Measurements from ENCODE around the gene ACOT11.
"Not testable (repeated sequence)": the region's sequence is repeated elsewhere in the genome, so short reads cannot be mapped to it uniquely, and the experiment has no call there.

The ACOT11 gene

DNA sequence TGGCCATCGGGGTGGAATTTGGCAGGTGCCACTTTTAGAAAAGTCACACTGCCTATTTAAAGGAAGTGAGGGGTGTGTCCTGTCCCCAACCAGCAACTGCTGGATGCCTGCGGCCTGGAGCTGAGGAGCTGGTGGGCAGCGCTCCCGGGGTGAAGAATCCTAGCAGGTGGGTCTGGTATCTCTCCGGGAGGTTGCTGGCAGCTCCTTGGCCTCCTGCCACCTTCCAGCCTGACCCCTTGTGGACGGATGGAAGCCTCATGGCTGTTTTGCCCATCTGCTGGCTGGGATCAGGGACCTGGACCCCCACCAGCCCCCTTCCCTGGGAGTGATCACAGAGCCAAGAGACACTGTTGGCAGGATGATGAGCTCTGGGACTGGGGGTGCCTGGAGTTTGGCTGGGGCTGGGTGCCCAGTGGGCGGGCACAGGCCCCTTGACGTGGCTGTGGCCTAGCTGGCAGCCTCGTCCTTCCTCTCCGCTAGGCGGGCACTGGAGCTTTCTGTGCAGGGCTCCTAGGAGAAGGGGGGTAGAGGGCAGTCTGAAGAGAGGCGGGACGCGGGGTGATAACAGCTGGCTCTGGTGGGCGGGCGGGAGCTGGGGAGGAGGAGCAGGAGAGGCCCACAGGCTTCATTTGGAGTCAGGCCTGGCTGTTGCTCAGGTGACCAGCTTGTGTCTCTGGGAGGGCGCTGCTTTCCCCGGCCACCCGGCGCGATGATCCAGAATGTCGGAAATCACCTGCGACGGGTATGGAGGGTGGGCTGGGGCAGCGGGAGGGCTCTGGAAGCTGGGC is at the start of gene ACOT11:
Gene ACOT11, plus strand, starts transcription at position 628 of the 788 bp plus-strand sequence. Its CDS starts 82 bp downstream, at position 710.
- DNase-seq: peak; percentile 96

DNA sequence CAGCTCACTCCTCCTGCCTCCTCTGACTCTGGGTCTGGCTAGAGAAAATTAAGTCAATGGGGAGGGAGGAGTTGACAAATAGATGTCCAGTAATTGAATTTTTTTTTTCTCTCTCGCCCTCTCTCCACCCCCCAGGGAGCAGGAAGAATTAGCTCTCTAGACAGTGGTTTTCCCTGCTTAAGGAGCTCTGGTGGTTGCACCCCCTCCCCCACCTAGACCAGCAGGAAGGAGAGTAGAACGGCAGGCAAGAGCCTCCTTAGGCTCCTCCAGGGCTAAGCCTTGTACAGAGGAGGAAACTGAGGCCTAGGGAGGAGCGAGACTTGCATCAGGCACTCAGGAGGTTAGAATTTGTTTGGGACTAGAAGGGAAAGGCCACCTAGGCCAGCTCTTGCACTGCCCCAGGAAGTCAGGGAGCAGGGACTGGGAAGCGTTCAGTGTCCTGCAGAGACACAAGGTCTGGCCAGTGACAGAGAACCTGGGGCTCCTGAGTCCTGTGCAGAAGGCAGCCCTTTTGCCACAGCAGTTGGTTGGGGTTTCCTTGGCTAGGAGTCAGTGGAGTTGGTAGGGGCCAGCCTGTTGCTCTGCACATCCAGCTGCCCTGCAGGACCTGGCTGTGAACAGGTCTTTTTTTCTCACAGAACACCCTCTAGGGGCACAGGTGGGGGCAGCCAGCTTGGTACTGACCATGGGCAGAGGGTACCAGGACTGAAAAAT is 49.5 kb upstream of the ACOT11 start:
- DNase-seq: no peak

DNA sequence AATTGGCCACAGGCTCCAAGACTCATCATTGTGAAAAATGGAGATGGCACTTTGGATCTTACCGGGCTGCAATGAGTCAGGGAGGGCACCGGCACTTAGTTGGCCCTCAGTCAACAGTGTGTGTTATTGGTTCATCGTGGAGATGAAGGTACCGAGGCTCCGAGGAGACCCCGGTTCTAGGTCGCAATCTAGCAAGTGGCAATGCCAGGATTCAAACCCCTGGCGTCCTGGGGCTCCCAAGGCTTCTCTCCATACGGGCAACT is 49.0 kb upstream of the ACOT11 start:
- DNase-seq: no peak

DNA sequence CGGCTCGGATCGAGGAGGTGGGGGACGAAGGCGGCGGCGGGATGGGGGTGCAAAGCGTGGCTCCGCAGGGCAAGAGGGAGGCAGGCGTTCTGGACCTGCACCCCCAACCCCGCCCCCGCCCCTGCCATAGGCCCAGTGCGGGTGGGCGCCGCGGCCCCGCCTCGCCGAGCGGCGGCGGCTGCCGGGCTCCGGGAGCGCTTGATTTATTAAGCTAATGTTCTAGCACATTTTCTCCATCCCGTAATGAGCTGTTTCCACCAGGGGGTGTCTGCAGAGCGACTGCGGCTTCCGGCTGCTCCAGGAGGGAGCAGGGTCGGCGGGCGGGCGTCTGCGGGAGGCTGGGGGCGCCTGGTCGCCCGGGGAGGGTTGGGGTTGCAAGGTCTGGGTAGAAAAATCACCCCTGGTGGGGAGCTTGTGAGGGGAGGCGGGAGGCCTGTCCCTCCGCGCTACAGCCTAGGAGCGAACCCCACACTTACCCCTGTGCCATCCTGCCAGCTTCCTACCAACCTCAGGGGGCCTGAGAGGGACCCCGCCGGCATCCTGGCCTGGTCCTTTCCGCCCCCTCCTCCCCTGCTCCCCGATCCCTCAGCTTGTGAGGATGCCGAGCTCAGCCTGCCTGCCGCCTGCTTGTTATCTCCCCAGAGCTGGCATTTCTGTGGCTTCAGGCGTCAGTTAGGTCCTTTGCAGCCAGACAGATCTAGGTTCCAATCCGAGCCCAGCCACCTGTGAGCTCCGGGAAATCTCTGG is 48.5 kb upstream of the ACOT11 start:
- peak; percentile 72 for DNase-seq

DNA sequence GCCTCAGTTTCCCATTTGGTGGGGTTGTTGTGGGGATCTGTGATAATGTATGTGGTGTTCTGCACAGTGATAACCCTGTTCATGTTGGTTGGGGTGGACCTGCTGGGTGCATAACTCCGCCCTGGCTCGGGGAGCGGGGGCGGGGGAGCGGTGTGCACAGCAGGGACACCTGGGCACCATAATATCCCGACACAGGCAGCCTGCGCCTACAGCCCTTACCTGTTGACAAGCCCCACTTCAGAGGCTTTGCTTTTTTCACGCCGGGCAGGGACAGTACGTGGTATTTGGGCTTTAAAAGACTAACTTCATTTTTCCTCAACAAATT is 48.0 kb upstream of the ACOT11 start:
- no peak for DNase-seq

DNA sequence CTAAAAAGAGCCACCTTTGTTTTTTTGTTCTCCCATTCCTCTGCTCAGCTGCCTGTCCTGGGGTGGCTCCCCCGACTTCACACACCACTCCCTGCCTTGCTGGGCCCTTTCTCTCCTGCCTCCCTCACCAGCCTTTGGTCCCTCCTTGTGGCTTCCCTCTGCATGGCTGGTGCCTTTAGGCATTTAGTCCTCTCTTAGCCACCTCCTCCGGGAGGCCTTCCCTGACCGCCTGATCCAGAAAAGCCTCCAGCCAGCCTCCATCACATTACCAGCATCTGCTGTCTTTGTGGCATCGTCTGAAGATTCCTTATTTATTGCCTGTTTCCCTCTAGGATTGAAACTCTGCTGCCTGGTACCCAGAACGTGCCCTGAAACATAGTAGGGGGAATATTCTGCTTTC is 46.2 kb upstream of the ACOT11 start:
- DNase-seq: no peak

DNA sequence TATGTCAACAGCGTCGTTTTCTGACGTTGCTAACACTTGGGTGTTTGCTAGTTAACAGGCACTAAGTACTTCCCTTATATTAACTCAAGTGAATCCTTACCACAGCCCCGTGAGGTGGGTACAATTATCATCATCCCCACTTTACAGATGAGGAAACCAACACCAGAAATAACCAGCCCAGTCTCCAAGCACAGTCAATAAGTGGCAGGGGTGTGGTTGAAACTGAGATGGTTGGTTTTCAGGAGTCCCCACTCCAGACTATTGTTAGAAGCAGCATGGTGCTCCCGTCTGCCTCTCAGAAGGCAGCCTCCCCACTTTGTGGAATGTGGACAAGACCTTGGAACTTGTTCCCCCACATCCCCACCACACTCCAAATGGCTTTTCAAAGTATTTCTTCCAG is 45.7 kb upstream of the ACOT11 start:
- DNase-seq: no peak

- DNase-seq: no peak
These were observed 41.4 kb upstream of the ACOT11 start for GRCh38 chr1:54506594-54506993.

GRCh38 chr1:54507033-54507870 is 40.8 kb upstream of the ACOT11 start:
- no peak for DNase-seq

DNA sequence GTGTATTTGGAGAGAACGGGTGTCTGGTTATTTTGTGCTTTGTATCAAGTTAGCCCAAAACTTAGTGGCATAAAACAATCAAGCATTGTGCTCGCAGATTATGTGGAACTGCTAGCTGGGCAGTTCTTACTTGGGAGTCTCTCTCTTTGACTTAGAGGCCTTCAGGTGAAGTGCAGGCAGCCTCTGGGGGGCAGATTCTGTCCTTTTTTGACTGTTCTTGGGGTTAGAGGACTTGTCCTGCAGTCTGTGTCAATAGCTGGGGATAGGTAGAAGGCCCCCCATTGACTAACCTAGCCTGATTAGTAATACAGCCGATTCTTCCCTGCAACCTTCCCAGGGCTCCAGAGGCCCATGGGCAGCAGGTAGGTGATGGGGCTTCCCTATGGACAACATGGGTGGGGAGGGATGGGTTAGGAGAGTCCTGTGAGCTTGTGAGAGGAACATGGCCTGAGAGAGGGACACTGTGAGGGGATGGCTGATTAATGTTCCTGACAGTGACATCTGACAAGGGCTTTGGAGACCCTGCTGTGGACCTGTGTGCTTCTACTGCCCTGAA is 37.2 kb upstream of the ACOT11 start:
- DNase-seq: no peak

- not testable (repeated sequence) for DNase-seq
These were observed 34.0 kb upstream of the ACOT11 start for GRCh38 chr1:54513921-54514580.

- DNase-seq: no peak
These were observed 31.6 kb upstream of the ACOT11 start for GRCh38 chr1:54516249-54516920.

- no peak for DNase-seq
These were observed 30.5 kb upstream of the ACOT11 start for GRCh38 chr1:54517496-54517895.

GRCh38 chr1:54518489-54518888 is 29.5 kb upstream of the ACOT11 start:
- no peak for DNase-seq

DNA sequence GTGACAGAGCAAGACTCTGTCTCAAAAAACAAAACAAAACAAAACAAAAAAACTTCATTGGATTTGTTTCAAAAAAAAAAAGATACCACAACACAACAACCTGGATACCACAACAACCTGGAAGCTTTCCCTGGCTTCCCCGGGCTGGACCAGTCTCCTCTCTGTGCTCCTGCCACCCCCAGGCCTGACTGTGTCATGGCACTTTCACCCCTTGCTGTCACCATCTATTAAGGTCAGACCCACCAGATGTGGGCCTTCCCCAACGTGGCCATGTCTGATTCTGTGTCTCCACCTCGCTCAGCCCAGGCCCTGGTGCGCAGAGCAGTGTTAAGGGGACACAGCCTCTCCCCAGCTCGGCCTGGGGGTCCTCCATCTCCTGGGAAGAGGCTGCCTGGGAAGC is 28.3 kb upstream of the ACOT11 start:
- DNase-seq: no peak

DNA sequence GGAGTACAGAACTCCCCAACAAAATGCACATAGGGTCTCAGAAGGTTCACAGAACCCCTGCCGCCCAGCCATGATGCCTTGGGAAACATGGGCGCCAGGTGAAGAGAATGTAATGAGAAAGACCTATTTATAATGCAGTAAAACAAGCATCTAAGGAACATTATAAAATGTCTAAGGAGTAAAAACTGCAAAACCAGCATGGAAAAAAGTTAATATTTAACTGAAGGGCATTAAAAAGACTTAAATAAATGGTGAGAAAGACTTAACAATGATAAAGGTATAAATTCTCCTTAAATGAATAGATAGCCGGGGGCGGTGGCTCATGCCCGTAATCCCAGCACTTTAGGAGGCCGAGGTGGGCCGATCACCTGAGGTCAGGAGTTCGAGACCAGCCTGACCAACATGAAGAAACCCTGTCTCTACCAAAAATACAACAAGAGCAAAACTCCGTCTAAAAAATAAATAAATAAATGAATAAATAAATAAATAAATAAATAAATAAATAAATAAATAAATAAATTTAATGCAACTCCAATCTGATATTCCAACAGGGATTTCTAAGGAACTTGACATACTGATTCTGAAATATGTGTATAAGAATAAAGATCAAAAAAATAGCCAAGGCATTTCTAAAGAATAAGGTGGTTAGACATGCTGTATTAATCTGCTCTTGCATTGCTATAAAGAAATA is 27.3 kb upstream of the ACOT11 start:
- DNase-seq: no peak

DNA sequence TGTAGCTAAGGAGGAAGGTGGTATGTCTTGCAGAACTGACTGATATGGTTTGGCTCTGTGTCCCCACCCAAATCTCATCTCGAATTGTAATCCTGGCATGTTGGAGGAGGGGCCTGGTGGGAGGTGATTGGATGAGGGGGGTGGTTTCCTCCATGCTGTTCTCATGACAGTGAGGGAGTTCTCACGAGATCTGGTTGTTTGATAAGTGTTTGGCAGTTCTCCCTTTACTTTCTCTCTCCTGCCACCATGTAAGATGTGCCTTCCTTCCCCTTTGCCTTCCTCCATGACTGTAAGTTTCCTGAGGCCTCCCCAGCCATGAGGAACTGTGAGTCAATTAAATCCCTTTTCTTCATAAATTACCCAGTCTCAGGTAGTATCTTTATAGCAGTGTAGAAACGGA is 21.5 kb upstream of the ACOT11 start:
- not testable (repeated sequence) for DNase-seq

DNA sequence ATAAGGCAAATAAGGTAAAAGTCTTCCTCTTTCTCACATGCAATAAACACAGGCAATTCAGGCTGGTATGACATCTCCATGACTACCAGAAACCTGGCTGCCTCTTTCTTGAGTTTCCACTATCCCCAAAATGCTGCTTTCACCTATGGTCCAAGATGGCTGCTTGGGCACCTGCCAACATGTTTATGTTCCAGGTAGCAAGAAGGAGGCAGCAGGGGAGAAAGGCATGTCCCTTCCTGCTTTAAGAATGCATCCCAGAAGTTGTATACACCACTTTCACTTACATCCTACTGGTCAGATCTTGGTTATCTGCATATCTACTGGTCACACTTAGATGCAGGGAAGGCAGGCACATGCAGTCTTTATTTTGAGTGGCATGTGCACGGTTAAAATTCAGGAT is 19.4 kb upstream of the ACOT11 start:
- no peak for DNase-seq

DNA sequence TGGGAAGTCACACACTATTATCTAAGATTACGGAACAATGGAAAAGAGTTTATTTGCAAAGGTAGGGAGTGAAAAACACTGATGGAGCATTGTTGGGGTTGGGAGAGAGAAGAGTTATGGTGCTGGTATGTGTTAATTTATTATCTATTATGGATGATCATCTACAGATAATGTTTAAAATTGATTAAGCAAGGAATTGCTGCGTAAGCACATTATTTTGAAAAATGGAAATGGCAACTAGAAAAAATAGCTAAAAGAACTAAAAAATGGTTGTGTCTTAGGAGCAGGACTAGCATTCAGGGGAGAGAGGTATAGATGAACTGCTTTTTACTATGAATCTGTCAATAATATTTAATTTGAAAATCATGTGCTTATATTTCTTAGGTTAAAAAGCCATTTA is 16.0 kb upstream of the ACOT11 start:
- DNase-seq: no peak

GRCh38 chr1:54536656-54537055 is 11.4 kb upstream of the ACOT11 start:
- DNase-seq: not testable (repeated sequence)

GRCh38 chr1:54537611-54538010 is 10.4 kb upstream of the ACOT11 start:
- DNase-seq: no peak

All from COR-L47 (cell line).